ENCODE measurements around the gene SLC30A4. TPM values are rescaled to one million over a fixed set of nuclear protein-coding genes. Genes with fewer than 3 reads are reported as not detected.

Gene SLC30A4
- polyA plus RNA-seq, 1 of the 3 experiments (the other 2 are of a cell fraction) = 1.9 TPM

GRCh38 chr15:45443645-45444044 is 78.9 kb downstream of the SLC30A4 start (continued):
- TF ChIP-seq MEF2A (IDR thresholded peaks at IDR 0.05; ENCODE audit: borderline replicate concordance, low read depth) (no peak), MXI1 (IDR thresholded peaks at IDR 0.05; ENCODE audit: low read depth, low read length) (no peak), CTCF (IDR thresholded peaks at IDR 0.05) (no peak), FOXJ3 (CRISPR knock-in tag; IDR thresholded peaks at IDR 0.05) (no peak), RAD21 (IDR thresholded peaks at IDR 0.05; ENCODE audit: low read length) (no peak), POLR2AphosphoS5 (IDR thresholded peaks at IDR 0.05; ENCODE audit: low read depth, low read length) (no peak), ZBTB33 (IDR thresholded peaks at IDR 0.05; ENCODE audit: borderline replicate concordance, low read depth) (no peak), RXRA (IDR thresholded peaks at IDR 0.05; ENCODE audit: borderline replicate concordance, low read depth) (no peak)

- Histone ChIP-seq H3K27ac (ENCODE audit: low read depth in 2 of 2, low read length in 1 of 2) (no peak overlapping the region; a peak in 1 of 4 replicates), H3F3A (replicated peaks; ENCODE audit: insufficient read depth) (no peaks in the 10 kb centered on the region), H3K9me3 (no peaks in the 10 kb centered on the region), H3K27me3 (ENCODE audit: insufficient read depth) (no peaks in the 10 kb centered on the region), H3K4me2 (no peak overlapping the region), H3K36me3 (replicated peaks in 1 of 2; ENCODE audit: control insufficient read depth in 1 of 2, insufficient read depth in 2 of 2, low read length in 1 of 2) (no peaks in the 10 kb centered on the region), H2AFZ (ENCODE audit: low read depth) (no peak overlapping the region), H3K4me1 (ENCODE audit: control insufficient read depth in 1 of 2, insufficient read depth in 2 of 2, low read depth in 1 of 2, low read length in 1 of 2) (no peaks in the 10 kb centered on the region; a peak in 1 of 4 replicates), H4K20me1 (ENCODE audit: insufficient read depth) (no peaks in the 10 kb centered on the region), H3K4me3 (ENCODE audit: low read depth in 2 of 2, low read length in 1 of 2) (no peak overlapping the region), H3K9ac (no peak overlapping the region), H3K79me2 (ENCODE audit: insufficient read depth) (no peaks in the 10 kb centered on the region), H3K9me2 (no peaks in the 10 kb centered on the region)
- TF ChIP-seq CHD2 (IDR thresholded peaks at IDR 0.05; ENCODE audit: low read length, partially characterized antibody) = no peak
- TF ChIP-seq FOSL2 (IDR thresholded peaks at IDR 0.05; ENCODE audit: borderline replicate concordance, low read depth) = 0 out of 2 replicates have a peak, but pooled peaks have one; percentile 28
- 57% methylated on average over 5 of the region's 5 CpGs for WGBS (ENCODE audit: low lambda C conversion rate)
- ChIA-PET CTCF (interaction anchor here (1.0 to 1.2 kb wide), 5 partner anchors 13 to 192 kb away, joined by 3 to 4 read pairs (median 3); partner anchors contain the start of gene SQOR), POLR2A (no interaction called here)
- no peak for DNase-seq
Observed at GRCh38 chr15:45442507-45443135, 79.9 kb downstream of the SLC30A4 start.

- no peak for DNase-seq
- 93% methylated on average over 8 of the region's 8 CpGs for WGBS (ENCODE audit: low lambda C conversion rate)
Observed at GRCh38 chr15:45441686-45442085, 80.9 kb downstream of the SLC30A4 start.

More at GRCh38 chr15:45441686-45442085, 80.9 kb downstream of the SLC30A4 start:
- Histone ChIP-seq H4K20me1 (ENCODE audit: insufficient read depth) (no peaks in the 10 kb centered on the region), H3K36me3 (replicated peaks in 1 of 2; ENCODE audit: control insufficient read depth in 1 of 2, insufficient read depth in 2 of 2, low read length in 1 of 2) (no peaks in the 10 kb centered on the region), H3K4me1 (ENCODE audit: control insufficient read depth in 1 of 2, insufficient read depth in 2 of 2, low read depth in 1 of 2, low read length in 1 of 2) (no peaks in the 10 kb centered on the region; a peak in 1 of 4 replicates), H3K9me3 (no peaks in the 10 kb centered on the region), H3K27ac (ENCODE audit: low read depth in 2 of 2, low read length in 1 of 2) (no peak overlapping the region), H3K9ac (no peak overlapping the region), H3K4me2 (no peak overlapping the region), H3K79me2 (ENCODE audit: insufficient read depth) (no peaks in the 10 kb centered on the region), H3F3A (replicated peaks; ENCODE audit: insufficient read depth) (no peaks in the 10 kb centered on the region), H3K27me3 (ENCODE audit: insufficient read depth) (no peaks in the 10 kb centered on the region), H3K4me3 (ENCODE audit: low read depth in 2 of 2, low read length in 1 of 2) (no peak overlapping the region), H3K9me2 (no peaks in the 10 kb centered on the region), H2AFZ (ENCODE audit: low read depth) (no peak overlapping the region)
- ChIA-PET POLR2A (no interaction called here), CTCF (interaction anchor here (1.0 to 2.2 kb wide), 3 partner anchors 13 to 174 kb away, joined by 3 to 6 read pairs (median 3); no protein-coding TSS in a partner anchor)
- TF ChIP-seq NRF1 (IDR thresholded peaks at IDR 0.05; ENCODE audit: low read depth, low read length) (no peak), RXRA (IDR thresholded peaks at IDR 0.05; ENCODE audit: borderline replicate concordance, low read depth) (no peak), EZH2phosphoT487 (IDR thresholded peaks at IDR 0.05; ENCODE audit: borderline replicate concordance, low read depth) (no peak), POLR2AphosphoS5 (IDR thresholded peaks at IDR 0.05; ENCODE audit: low read depth, low read length) (no peak)
